Gastroesophageal sphincter (tissue), 4 donors: Measurements from ENCODE around the gene MTCL1. TPM values are rescaled to one million over a fixed set of nuclear protein-coding genes. Genes with fewer than 3 reads are reported as not detected.

Experiments
- ATAC-seq: fragments of 150-250 bp; one replicate; pipeline ENCODE4 v1.9.1; 2016; ENCODE audit warnings: mild to moderate bottlenecking, moderate library complexity
- H3K27ac ChIP-seq, 4 donors: fragments of 200-600 bp; sonication (generic) in 3 of 4; 1 replicate in 3 of 4; 2 replicates in 1 of 4; pipeline ENCODE4 v1.5.1; 2016 to 2019
- H3K27me3 ChIP-seq: fragments of 200-600 bp; sonication (generic); one replicate; pipeline ENCODE4 v1.5.1; 2019
- H3K36me3 ChIP-seq, 2 donors: fragments of 200-600 bp; sonication (generic); one replicate each; pipeline ENCODE4 v1.5.1; 2019; ENCODE audit warnings: control low read depth in 1 of 2
- H3K4me1 ChIP-seq, 3 donors: fragments of 200-600 bp; sonication (generic); 1 replicate in 2 of 3; 2 replicates in 1 of 3; pipeline ENCODE4 v1.5.1; 2016 to 2019; ENCODE audit warnings: control low read depth in 2 of 3
- H3K4me3 ChIP-seq, 2 donors: fragments of 200-600 bp; sonication (generic); one replicate each; pipeline ENCODE4 v1.5.1; 2019; ENCODE audit warnings: mild to moderate bottlenecking in 1 of 2, moderate library complexity in 1 of 2
- H3K9me3 ChIP-seq, 3 donors: fragments of 200-600 bp; sonication (generic); one replicate each; pipeline ENCODE4 v1.5.1; 2017 to 2019; ENCODE audit warnings: control low read depth in 2 of 3
- CTCF ChIP-seq, 4 experiments: fragments of 200-600 bp in 2 of 4; fragments of 450-650 bp in 2 of 4; sonication (generic) in 1 of 4; IDR thresholded peaks; one replicate each; pipeline ENCODE4 v1.5.1; 2017 to 2019; ENCODE audit warnings: antibody characterized with exemption in 4 of 4, mild to moderate bottlenecking in 2 of 4, moderate library complexity in 2 of 4
- EP300 ChIP-seq: sonication (generic); formaldehyde crosslinking; IDR thresholded peaks from one replicate; pipeline ENCODE4 v1.6.1; 2017; ENCODE audit warnings: antibody characterized with exemption, mild to moderate bottlenecking
- POLR2A ChIP-seq, 2 donors: fragments of 450-650 bp; IDR thresholded peaks; one replicate each; pipeline ENCODE4 v1.6.1; 2017; ENCODE audit warnings: antibody characterized with exemption in 2 of 2, mild to moderate bottlenecking in 2 of 2, moderate library complexity in 1 of 2
- POLR2AphosphoS5 ChIP-seq: sonication (generic); formaldehyde crosslinking; IDR thresholded peaks from one replicate; pipeline ENCODE4 v1.6.1; 2017; ENCODE audit warnings: antibody characterized with exemption
- WGBS, 2 donors: methylation state at CpG; one replicate each; pipeline ENCODE4 v1.1.5; 2018; ENCODE audit warnings: low coverage in 1 of 2; 5-methylcytosine and 5-hydroxymethylcytosine counted together
- total RNA-seq, 4 donors: library from RNA; depleted of rRNA; stranded (reverse); fragments of >200 nt; gene quantifications; one replicate each; pipeline ENCODE4 v1.1.0, GENCODE V29; 2016

MTCL1 gene
- total RNA-seq, 4 donors from 2014 or later = 35.0 to 68.0 (median 51.4) TPM

DNA sequence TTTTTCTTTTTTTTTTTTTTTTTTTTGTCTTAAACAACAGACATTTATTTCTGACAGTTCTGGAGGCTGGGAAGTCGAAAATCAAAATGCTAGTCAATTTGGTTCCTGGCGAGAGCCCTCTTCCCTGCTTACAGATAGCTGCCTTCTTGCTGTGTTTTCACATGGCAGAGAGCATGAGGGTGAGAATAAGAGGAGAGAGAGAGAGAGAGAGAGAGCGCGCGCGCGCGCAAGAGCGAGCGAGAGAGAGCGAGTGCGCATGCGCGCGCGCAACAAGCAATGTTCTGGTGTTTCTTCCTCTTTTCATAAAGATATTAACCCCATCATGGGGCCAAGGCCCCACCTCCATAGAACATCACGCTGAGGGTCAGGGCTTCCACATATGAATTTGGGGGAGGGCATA lies 20.9 kb downstream of the MTCL1 start:
- no peak overlapping the region for H3K27ac ChIP-seq
- H3K9me3 ChIP-seq = no peaks in the 10 kb centered on the region
- no peak for TF ChIP-seq POLR2A (IDR thresholded peaks at IDR 0.05)
- no peak for TF ChIP-seq EP300
- no peak for TF ChIP-seq POLR2AphosphoS5
- no peak for TF ChIP-seq CTCF (IDR thresholded peaks at IDR 0.05)
- H3K36me3 ChIP-seq = peaks cover 0 to 9% of the 10 kb centered on the region in 2 donors
- H3K4me1 ChIP-seq = peaks cover 0 to 12% (median 5%) of the 10 kb centered on the region in 3 donors
- no peak overlapping the region for H3K4me3 ChIP-seq
- H3K27me3 ChIP-seq = no peaks in the 10 kb centered on the region
- ATAC-seq = no peak
- 88 to 100% methylated on average over 2 to 4 of the region's 17 CpGs for WGBS, 2 donors

DNA sequence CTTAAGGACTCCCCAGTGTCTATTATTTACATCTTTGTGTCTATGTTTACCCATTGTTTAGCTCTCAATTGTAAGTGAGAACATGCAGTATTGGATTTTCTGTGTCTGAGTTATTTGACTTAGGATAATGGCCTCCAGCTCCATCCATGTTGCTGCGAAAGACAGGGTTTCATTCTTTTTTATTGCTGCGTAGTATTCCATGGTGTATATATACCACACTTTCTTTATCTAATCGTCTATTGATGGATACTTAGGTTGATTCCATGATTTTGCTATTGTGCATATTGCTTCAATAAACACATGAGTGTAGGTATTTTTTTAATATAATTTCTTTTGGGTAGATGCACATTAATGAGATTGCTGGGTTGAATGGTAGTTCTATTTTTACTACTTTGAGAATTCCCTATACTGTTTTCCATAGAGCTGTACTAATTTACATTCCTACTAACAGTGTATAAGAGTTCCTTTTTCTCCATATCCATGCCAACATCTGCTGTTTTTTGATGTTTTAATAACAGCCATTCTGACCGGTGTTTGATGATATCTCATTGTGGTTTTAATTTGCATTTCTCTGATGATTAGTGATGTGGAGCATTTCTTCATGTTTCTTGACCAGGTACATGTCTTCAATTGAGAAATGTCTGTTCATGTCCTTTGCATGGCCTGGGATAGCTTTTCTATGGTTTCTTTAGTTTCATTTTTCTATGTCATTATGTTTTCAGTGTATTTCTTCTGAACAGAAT lies 21.8 kb downstream of the MTCL1 start:
- TF ChIP-seq POLR2AphosphoS5 = no peak
- TF ChIP-seq EP300 = no peak
- no peak for TF ChIP-seq POLR2A (IDR thresholded peaks at IDR 0.05)
- no peak for TF ChIP-seq CTCF (IDR thresholded peaks at IDR 0.05)
- H3K27ac ChIP-seq = no peak overlapping the region
- H3K4me1 ChIP-seq = peaks cover 0 to 12% (median 5%) of the 10 kb centered on the region in 3 donors
- no peak overlapping the region for H3K4me3 ChIP-seq
- peaks cover 0 to under 1% of the 10 kb centered on the region in 2 donors for H3K36me3 ChIP-seq
- H3K27me3 ChIP-seq = no peaks in the 10 kb centered on the region
- H3K9me3 ChIP-seq = no peaks in the 10 kb centered on the region
- ATAC-seq = no peak
- 93 to 94% methylated on average over 3 to 4 of the region's 4 CpGs for WGBS, 2 donors

DNA sequence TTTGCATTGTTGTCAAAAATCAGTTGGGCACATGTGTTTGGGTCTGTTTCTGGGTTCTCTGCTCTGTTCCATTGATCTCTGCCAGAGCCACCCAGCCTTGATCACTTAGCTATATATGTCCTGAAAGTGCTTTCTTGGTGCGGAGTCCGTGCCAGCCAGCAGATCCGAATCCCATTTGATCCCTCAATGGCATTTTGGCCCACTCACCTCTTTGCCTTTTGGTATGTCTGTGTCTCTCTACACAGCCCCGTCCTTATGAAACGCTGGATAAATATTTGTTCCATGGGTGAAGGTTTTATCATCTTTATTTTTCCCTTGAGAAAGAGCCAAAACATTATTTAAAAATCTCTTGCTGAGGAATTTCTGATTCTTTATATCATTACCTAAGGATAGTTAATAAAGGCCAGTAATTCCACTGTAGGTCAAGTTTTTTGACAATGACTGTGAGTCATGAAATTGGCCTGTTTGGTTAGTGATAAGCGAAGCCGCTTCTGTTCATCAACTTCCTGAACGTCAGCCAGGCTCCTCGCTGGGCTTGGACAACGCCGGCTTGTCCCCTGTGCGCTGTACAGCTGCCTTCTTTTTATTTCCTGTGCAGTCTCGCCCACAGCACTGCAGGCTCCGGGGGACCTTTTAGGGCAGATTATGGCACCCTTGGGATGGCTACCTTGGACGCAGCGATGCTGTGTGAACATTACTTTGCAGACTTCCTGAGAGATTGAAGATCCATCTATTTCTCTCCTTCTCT lies 24.9 kb downstream of the MTCL1 start:
- H3K4me1 ChIP-seq = peaks cover 0 to 12% (median 5%) of the 10 kb centered on the region in 3 donors
- no peaks in the 10 kb centered on the region for H3K27me3 ChIP-seq
- no peaks in the 10 kb centered on the region for H3K9me3 ChIP-seq
- peak overlapping the region in 2 of 4 donors; percentile 42 to 53 for H3K27ac ChIP-seq
- H3K4me3 ChIP-seq = no peak overlapping the region
- ATAC-seq = peak; percentile 68
- WGBS, 2 donors = 28 to 38% methylated on average over 8 to 13 of the region's 16 CpGs
- H3K36me3 ChIP-seq = no peaks in the 10 kb centered on the region
- TF ChIP-seq POLR2AphosphoS5 (peak; percentile 40), EP300 (no peak)

GRCh38 chr18:8732442-8733360 lies 27.3 kb downstream of the MTCL1 start:
- Histone ChIP-seq H3K36me3 (no peaks in the 10 kb centered on the region), H3K4me3 (no peak overlapping the region), H3K9me3 (no peaks in the 10 kb centered on the region), H3K4me1 (peaks cover 0 to 12% (median 5%) of the 10 kb centered on the region in 3 donors), H3K27ac (no peak overlapping the region), H3K27me3 (no peaks in the 10 kb centered on the region)
- WGBS, 2 donors = 86 to 98% methylated on average over 9 to 15 of the region's 22 CpGs
- no peak for ATAC-seq
- TF ChIP-seq POLR2A (IDR thresholded peaks at IDR 0.05) (no peak), CTCF (IDR thresholded peaks at IDR 0.05) (no peak), EP300 (no peak), POLR2AphosphoS5 (no peak)

GRCh38 chr18:8734496-8734895 lies 29.1 kb downstream of the MTCL1 start:
- 83 to 87% methylated on average over 1 to 4 of the region's 5 CpGs for WGBS, 2 donors
- H3K9me3 ChIP-seq = no peaks in the 10 kb centered on the region
- H3K4me3 ChIP-seq = no peak overlapping the region
- no peaks in the 10 kb centered on the region for H3K36me3 ChIP-seq
- no peak overlapping the region for H3K27ac ChIP-seq
- H3K27me3 ChIP-seq = no peaks in the 10 kb centered on the region
- peaks cover 0 to 12% (median 5%) of the 10 kb centered on the region in 3 donors for H3K4me1 ChIP-seq
- no peak for ATAC-seq
- no peak for TF ChIP-seq POLR2A (IDR thresholded peaks at IDR 0.05)
- TF ChIP-seq POLR2AphosphoS5 = no peak
- TF ChIP-seq EP300 = no peak
- TF ChIP-seq CTCF (IDR thresholded peaks at IDR 0.05) = no peak
